Measurements from ENCODE around the gene ID1.
"Not testable (repeated sequence)": the region's sequence is repeated elsewhere in the genome, so short reads cannot be mapped to it uniquely, and the experiment has no call there.

The ID1 gene

GRCh38 chr20:31602779-31603441, 2.2 kb upstream of the ID1 start:
- peak; percentile 95 for DNase-seq

GRCh38 chr20:31603822-31604566, 1.1 kb upstream of the ID1 start:
- DNase-seq = peak; percentile 90

DNA sequence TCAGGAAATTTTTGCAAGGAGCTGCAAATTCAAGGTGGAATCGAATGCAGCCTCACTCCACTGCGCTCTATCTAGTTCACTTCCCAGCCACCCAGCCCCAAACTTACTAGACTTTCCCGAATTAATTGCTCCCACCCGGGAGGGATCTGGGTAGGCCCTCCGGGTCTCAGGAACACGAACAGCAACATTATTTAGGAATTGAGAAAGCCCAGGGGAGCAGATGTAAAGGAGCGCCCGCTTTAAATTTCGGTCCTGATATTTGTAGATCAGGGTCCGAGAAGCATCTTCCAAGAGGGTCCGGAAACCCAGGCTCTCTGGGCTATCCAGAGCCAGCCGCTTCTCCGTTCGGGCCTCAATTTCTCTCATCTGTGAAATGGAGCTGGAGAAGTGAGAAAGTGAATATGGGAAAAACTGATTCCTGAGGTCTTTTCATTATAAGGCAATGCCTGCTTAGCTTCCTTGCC, 490 bp upstream of the ID1 start:
- DNase-seq = no peak

DNA sequence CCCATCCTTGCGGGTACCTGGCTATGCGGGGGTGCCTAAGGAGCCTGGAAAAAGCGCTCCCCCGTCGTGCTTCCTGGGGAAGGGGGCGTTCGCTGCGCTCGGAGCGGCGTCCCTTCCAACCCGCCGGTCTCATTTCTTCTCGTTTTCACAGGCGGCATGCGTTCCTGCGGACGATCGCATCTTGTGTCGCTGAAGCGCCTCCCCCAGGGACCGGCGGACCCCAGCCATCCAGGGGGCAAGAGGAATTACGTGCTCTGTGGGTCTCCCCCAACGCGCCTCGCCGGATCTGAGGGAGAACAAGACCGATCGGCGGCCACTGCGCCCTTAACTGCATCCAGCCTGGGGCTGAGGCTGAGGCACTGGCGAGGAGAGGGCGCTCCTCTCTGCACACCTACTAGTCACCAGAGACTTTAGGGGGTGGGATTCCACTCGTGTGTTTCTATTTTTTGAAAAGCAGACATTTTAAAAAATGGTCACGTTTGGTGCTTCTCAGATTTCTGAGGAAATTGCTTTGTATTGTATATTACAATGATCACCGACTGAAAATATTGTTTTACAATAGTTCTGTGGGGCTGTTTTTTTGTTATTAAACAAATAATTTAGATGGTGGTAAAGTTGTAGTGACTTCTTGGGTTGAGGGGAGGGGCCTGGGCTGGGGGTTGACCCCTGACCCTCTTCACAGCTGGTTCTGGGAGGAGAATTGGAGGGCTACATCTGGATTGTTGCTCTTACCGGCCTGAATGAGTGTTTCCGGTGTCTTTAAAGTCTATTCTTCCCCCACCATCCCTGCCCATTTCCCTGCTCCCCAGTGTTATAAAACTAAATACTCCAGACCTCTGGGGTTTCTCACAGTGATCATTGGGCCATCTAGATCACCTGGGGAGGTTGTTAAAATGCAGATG, 1.1 kb downstream of the ID1 start:
- DNase-seq = no peak

GRCh38 chr20:31606804-31607639, 1.9 kb downstream of the ID1 start:
- DNase-seq = no peak

- DNase-seq = no peak
These were observed 2.7 kb downstream of the ID1 start for GRCh38 chr20:31607640-31608250.

GRCh38 chr20:31608251-31608945, 3.3 kb downstream of the ID1 start:
- no peak for DNase-seq

GRCh38 chr20:31612271-31612640, 7.2 kb downstream of the ID1 start:
- DNase-seq = not testable (repeated sequence)

GRCh38 chr20:31615416-31615815, 10.3 kb downstream of the ID1 start:
- DNase-seq = no peak

DNA sequence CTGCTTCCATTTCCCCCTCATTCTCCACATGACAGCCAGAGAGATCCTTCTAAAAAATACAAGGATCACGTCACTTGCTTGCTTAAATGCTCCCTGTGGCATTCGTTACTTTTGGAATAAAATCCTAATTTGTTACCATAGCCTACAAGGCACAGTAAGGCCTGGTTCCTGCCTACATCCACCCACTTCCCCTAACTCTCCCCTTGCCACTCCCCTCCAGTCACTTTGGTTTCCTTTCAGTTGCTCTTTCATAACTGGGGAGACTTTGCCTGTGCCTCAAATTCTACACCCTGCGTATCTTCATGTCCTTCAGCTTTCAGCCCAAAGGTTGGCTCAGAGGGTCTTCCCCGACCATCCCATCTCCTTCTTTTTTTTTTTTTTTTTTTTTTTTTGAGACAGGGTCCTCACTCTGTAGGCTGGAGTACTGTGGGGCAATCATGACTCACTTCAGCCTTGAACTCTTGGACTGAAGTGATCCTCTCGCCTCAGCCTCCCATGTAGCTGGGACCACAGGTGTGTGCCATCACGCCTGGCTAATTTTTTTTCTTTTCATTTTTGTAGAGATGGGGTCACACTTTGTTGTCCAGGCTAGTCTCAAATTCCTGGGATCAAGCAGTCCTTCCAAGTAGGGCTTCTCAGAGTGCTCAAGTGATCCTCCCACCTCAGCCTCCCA, 12.5 kb downstream of the ID1 start:
- DNase-seq = no peak

- no peak for DNase-seq
These were observed 15.2 kb downstream of the ID1 start for GRCh38 chr20:31620246-31620645.

GRCh38 chr20:31623123-31623505, 18.0 kb downstream of the ID1 start:
- not testable (repeated sequence) for DNase-seq

DNA sequence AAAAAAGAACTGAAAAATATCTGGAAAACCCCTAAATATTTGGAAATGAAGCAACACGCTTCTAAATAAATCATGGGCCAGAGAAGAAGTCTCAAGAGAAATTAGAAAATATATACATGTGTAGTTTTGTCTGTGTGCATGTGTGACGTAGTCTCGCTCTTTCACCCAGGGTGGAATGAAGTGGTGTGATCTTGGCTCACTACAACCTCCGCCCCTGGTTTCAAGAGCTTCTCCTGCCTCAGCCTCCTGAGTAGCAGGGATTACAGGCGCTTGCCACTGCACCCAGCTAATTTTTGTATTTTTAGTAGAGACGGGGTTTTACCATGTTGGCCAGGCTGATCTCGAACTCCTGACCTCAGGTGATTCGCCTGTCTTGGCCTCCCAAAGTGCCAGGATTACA, 21.4 kb downstream of the ID1 start:
- not testable (repeated sequence) for DNase-seq

- not testable (repeated sequence) for DNase-seq
These were observed 23.0 kb downstream of the ID1 start for GRCh38 chr20:31628057-31628456.

DNA sequence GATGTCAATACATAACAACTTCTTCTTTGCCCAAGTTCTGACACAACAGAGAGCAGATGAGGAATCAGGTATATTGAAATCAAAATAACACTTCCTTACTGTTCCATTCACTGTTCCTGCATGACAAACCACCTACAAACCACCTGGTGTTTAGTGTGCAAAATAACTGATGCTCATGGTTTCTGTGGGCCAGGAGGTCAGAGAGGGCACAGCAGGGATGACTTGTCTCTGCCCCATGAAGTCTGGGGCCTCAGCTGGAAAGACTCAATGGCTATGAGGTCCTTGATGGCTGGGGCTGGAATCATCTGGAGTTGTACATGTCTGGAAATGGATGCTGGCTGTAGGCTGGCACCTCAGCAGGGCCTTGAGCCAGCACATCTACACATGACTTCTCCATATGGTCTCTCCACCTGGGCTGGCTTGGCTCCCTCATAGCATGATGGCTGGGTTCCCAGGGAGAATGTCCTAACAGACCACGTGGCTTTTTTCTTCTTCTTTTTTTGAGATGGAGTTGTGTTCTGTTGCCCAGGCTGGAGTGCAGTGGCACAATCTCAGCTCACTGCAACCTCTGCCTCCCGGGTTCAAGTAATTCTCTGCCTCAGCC, 25.2 kb downstream of the ID1 start:
- no peak for DNase-seq

DNA sequence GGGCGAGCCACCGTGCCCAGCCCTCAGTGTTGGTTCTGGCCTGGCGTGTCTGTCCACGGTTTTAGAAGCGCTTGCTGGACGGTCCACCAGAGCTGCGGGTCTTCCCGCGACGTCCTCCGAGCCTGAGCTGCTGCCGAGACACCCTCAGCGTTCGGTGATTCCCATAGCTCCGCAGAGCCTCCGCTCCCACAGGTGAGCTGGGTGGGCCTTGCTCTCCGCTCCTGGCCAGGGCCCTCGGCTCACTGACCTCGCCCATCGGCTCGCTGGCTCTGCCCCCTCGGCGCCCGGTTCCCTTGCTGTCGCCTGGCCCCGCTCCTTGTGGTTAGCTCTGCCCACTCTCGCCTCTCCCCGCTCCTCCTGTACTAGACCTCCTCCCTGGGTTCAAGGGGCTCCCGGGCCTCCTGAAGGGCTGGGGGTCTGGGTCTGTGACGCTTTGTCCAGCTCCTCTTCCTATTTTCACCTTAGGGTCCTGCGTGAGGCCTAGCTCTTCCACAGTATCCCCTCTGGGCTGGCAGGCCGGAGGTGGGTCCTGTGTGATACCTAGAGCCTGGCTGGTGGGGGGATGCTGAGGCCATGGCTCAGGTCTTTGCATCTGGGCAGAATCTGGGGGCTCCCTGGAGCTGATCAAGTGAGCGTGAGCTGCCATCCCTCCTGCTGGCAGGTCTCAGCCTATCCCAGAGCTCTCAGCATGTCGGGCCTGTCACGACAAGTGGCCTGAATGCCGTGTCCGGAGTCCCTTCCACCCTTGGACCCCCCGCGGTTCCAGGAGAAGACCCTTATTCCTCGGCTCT, 27.7 kb downstream of the ID1 start:
- no peak for DNase-seq

DNA sequence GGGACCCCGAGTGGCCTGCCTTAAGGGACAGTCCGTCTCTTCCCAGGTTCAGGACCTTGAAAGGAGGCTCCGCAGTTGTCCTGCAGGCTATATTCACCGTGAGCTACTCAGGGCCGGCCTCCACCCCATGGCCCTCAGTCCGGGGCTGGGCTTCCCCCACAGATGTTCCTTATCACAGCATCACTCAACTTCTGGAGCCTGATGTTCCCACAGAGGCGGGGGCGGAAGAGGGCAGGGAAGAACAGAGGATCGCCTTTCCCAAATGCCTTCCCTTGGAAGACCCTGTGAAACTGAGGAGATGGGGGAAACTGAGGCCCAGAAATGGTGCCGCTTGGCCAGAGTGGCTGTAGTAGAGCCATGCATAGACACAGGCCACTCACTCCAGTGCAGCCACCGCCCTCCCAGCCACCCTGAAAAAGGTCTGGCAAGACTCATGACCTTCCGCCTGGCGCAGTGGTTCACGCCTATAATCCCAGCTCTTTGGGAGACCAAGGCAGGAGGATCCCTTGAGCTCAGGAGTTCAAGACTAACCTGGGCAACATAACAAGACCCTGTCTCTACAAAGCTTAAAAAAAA, 28.3 kb downstream of the ID1 start:
- no peak for DNase-seq

GRCh38 chr20:31637660-31638059, 32.6 kb downstream of the ID1 start, which contains the start of gene COX4I2:
COX4I2 (plus strand) TSS chr20:31637912; CDS start chr20:31639018, 1,106 bp downstream.
- no peak for DNase-seq

GRCh38 chr20:31638317-31638716, 33.2 kb downstream of the ID1 start:
- DNase-seq = no peak

All from activated CD4-positive, alpha-beta T cell treated with anti-CD3 and anti-CD28 coated beads, Interleukin-10, Interleukin-2, amounts not matched to agents 100 ng/mL and 50 ng/mL, durations not matched to agents 16 hours and 8 hours (primary cell).